Measurements from ENCODE around the gene ARHGAP24.

The ARHGAP24 gene

DNA sequence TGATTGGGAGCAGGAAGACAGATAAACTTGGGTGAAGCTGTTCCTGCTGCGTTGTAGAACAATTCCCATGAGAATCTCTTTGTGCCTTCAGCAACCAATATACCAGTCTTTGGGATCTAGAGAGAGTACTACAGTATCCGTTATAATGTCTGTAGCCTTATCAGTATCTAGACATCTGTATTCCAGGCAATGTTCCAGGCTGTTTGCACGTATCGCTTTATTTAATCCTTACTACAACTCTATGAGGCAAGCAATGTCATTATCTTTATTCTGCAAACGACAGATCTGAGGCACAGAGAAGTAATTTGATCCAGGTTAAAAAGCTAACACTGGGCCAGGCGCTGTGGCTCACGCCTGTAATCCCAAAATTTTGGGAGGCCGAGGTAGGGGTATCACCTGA, 251.6 kb downstream of the ARHGAP24 start:
- Histone ChIP-seq H3K27ac (ENCODE audit: low read depth, low read length) (no peak overlapping the region), H3K36me3 (ENCODE audit: control insufficient read depth in 1 of 2, insufficient read depth in 2 of 2, low read length in 2 of 2) (no peaks in the 10 kb centered on the region), H3K4me1 (ENCODE audit: control insufficient read depth in 1 of 2, insufficient read depth in 2 of 2, low read length in 2 of 2) (peaks cover 7 to 11% of the 10 kb centered on the region in 2 donors), H3K9me3 (ENCODE audit: control insufficient read depth in 1 of 2, low read length in 2 of 2) (no peaks in the 10 kb centered on the region), H3K4me3 (ENCODE audit: low read depth in 1 of 2, low read length in 2 of 2) (no peak overlapping the region), H3K9ac (ENCODE audit: low read depth in 1 of 2, low read length in 2 of 2) (no peak overlapping the region), H3K27me3 (ENCODE audit: control insufficient read depth in 1 of 2, insufficient read depth in 2 of 2, low read length in 2 of 2) (no peaks in the 10 kb centered on the region)

- Histone ChIP-seq H3K9me3 (ENCODE audit: control insufficient read depth in 1 of 2, low read length in 2 of 2) (no peaks in the 10 kb centered on the region), H3K4me1 (ENCODE audit: control insufficient read depth in 1 of 2, insufficient read depth in 2 of 2, low read length in 2 of 2) (peaks cover 7 to 11% of the 10 kb centered on the region in 2 donors), H3K9ac (ENCODE audit: low read depth in 1 of 2, low read length in 2 of 2) (no peak overlapping the region), H3K36me3 (ENCODE audit: control insufficient read depth in 1 of 2, insufficient read depth in 2 of 2, low read length in 2 of 2) (no peaks in the 10 kb centered on the region), H3K4me3 (ENCODE audit: low read depth in 1 of 2, low read length in 2 of 2) (no peak overlapping the region), H3K27me3 (ENCODE audit: control insufficient read depth in 1 of 2, insufficient read depth in 2 of 2, low read length in 2 of 2) (no peaks in the 10 kb centered on the region), H3K27ac (ENCODE audit: low read depth, low read length) (no peak overlapping the region)
Measured at GRCh38 chr4:85728464-85728863, 253.5 kb downstream of the ARHGAP24 start.

DNA sequence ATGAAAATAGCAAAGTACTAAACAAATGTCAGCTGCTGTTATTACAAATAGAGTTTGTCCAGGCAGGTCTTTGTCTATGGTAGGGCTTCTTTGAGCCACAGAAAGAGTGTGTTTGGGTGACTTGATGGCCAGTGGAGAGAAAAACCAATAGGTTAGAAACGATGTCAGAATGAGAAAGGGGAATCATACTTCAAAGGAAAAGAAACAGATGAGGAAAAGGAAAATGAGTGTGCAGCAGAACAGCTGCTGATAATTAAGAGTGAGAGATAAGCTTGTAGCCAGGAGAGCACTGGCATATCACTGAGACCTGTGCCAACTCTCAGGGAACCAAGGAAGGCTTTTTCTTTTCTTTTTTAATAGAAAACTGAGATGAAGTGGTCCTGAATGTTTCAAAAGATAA, 257.2 kb downstream of the ARHGAP24 start:
- H3K4me3 ChIP-seq (ENCODE audit: low read depth in 1 of 2, low read length in 2 of 2) = no peak overlapping the region
- H3K36me3 ChIP-seq (ENCODE audit: control insufficient read depth in 1 of 2, insufficient read depth in 2 of 2, low read length in 2 of 2) = no peaks in the 10 kb centered on the region
- no peaks in the 10 kb centered on the region for H3K9me3 ChIP-seq (ENCODE audit: control insufficient read depth in 1 of 2, low read length in 2 of 2)
- H3K4me1 ChIP-seq (ENCODE audit: control insufficient read depth in 1 of 2, insufficient read depth in 2 of 2, low read length in 2 of 2) = no peaks in the 10 kb centered on the region
- H3K27ac ChIP-seq (ENCODE audit: low read depth, low read length) = no peak overlapping the region
- H3K27me3 ChIP-seq (ENCODE audit: control insufficient read depth in 1 of 2, insufficient read depth in 2 of 2, low read length in 2 of 2) = no peaks in the 10 kb centered on the region
- H3K9ac ChIP-seq (ENCODE audit: low read depth in 1 of 2, low read length in 2 of 2) = no peak overlapping the region

DNA sequence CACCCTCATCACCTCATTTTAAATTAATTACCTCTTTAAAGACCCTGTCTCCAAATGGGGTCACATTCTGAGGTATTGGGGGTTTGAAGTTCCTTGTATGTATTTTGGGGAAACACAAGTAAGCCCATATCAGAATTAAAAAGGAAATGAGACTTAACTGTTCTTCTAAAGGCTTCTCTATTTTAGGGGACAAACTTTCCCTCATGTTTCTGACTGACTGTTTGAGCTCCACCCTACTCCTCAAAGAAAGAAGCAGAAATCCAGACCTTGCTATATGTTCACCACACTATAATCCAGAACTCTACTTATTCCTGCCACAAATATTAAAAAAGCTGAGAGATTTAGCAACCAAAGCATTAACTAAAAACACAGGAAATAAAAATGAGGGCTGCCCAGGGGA, 258.8 kb downstream of the ARHGAP24 start:
- Histone ChIP-seq H3K4me3 (ENCODE audit: low read depth in 1 of 2, low read length in 2 of 2) (no peak overlapping the region), H3K27me3 (ENCODE audit: control insufficient read depth in 1 of 2, insufficient read depth in 2 of 2, low read length in 2 of 2) (no peaks in the 10 kb centered on the region), H3K4me1 (ENCODE audit: control insufficient read depth in 1 of 2, insufficient read depth in 2 of 2, low read length in 2 of 2) (no peaks in the 10 kb centered on the region), H3K9ac (ENCODE audit: low read depth in 1 of 2, low read length in 2 of 2) (no peak overlapping the region), H3K27ac (ENCODE audit: low read depth, low read length) (no peak overlapping the region), H3K9me3 (ENCODE audit: control insufficient read depth in 1 of 2, low read length in 2 of 2) (no peaks in the 10 kb centered on the region), H3K36me3 (ENCODE audit: control insufficient read depth in 1 of 2, insufficient read depth in 2 of 2, low read length in 2 of 2) (no peaks in the 10 kb centered on the region)

GRCh38 chr4:85734424-85734831, 259.5 kb downstream of the ARHGAP24 start:
- no peaks in the 10 kb centered on the region for H3K4me1 ChIP-seq (ENCODE audit: control insufficient read depth in 1 of 2, insufficient read depth in 2 of 2, low read length in 2 of 2)
- no peak overlapping the region for H3K4me3 ChIP-seq (ENCODE audit: low read depth in 1 of 2, low read length in 2 of 2)
- no peaks in the 10 kb centered on the region for H3K9me3 ChIP-seq (ENCODE audit: control insufficient read depth in 1 of 2, low read length in 2 of 2)
- H3K27me3 ChIP-seq (ENCODE audit: control insufficient read depth in 1 of 2, insufficient read depth in 2 of 2, low read length in 2 of 2) = no peaks in the 10 kb centered on the region
- H3K27ac ChIP-seq (ENCODE audit: low read depth, low read length) = no peak overlapping the region
- H3K36me3 ChIP-seq (ENCODE audit: control insufficient read depth in 1 of 2, insufficient read depth in 2 of 2, low read length in 2 of 2) = no peaks in the 10 kb centered on the region
- no peak overlapping the region for H3K9ac ChIP-seq (ENCODE audit: low read depth in 1 of 2, low read length in 2 of 2)

DNA sequence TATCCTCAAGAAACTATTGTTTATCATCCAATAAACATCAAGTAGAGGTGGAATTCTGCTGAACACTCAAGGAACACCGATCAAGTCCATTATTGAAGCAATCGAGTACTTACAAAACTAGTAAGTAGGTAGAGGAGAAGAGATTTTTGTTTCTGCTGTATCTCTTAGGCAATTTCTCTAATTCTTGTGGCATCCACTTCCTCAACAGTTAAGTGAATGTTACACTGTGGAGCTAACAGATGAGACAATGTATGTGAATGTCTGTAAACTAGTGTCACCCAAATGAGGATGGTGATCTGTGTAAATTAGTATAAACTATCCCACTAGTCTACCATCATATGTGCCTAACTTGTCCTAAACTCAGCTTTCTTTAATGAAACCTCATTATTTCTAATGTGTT, 261.6 kb downstream of the ARHGAP24 start:
- Histone ChIP-seq H3K9ac (ENCODE audit: low read depth in 1 of 2, low read length in 2 of 2) (no peak overlapping the region), H3K9me3 (ENCODE audit: control insufficient read depth in 1 of 2, low read length in 2 of 2) (no peaks in the 10 kb centered on the region), H3K27me3 (ENCODE audit: control insufficient read depth in 1 of 2, insufficient read depth in 2 of 2, low read length in 2 of 2) (no peaks in the 10 kb centered on the region), H3K36me3 (ENCODE audit: control insufficient read depth in 1 of 2, insufficient read depth in 2 of 2, low read length in 2 of 2) (no peaks in the 10 kb centered on the region), H3K4me1 (ENCODE audit: control insufficient read depth in 1 of 2, insufficient read depth in 2 of 2, low read length in 2 of 2) (no peaks in the 10 kb centered on the region), H3K27ac (ENCODE audit: low read depth, low read length) (no peak overlapping the region), H3K4me3 (ENCODE audit: low read depth in 1 of 2, low read length in 2 of 2) (no peak overlapping the region)

DNA sequence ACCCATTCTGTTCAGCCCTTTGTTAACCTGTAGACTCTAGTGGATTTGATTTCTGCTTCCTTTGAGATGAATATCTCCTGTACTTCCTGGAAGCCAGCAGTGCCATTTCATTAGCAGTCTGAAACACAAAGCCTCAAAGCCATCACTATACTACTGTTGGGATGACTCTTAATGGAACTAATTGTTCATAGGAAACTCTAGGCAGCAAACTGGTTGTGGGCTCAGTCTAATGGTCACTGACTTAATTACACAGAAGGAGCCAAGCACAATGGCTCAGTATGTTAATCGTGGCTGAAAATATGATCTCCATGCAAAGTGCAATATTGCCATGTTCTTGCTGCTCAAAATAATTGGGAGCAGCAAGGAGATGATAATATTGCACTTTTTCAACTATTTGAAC, 262.3 kb downstream of the ARHGAP24 start:
- Histone ChIP-seq H3K36me3 (ENCODE audit: control insufficient read depth in 1 of 2, insufficient read depth in 2 of 2, low read length in 2 of 2) (no peaks in the 10 kb centered on the region), H3K27ac (ENCODE audit: low read depth, low read length) (no peak overlapping the region), H3K27me3 (ENCODE audit: control insufficient read depth in 1 of 2, insufficient read depth in 2 of 2, low read length in 2 of 2) (no peaks in the 10 kb centered on the region), H3K9ac (ENCODE audit: low read depth in 1 of 2, low read length in 2 of 2) (no peak overlapping the region), H3K9me3 (ENCODE audit: control insufficient read depth in 1 of 2, low read length in 2 of 2) (no peaks in the 10 kb centered on the region), H3K4me3 (ENCODE audit: low read depth in 1 of 2, low read length in 2 of 2) (no peak overlapping the region), H3K4me1 (ENCODE audit: control insufficient read depth in 1 of 2, insufficient read depth in 2 of 2, low read length in 2 of 2) (no peaks in the 10 kb centered on the region)

DNA sequence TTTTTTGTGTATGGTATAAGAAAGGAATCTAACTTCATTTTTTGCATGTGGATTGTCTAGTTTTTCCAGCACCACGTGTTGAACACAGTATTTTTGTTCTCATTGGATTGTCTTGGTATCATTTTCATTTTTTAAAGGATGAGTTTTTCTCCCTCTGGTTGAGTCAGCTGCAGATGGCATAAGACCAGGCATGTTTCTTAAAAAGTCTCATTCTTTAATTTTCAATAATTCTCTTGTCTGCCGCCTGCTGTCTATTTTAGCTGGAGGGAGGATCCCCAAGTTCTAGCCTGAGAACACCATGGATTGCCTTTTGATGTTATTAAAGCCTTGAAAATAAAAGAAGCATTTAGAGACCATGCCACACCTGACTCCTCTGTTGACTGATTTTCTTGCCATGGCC, 263.8 kb downstream of the ARHGAP24 start:
- no peaks in the 10 kb centered on the region for H3K27me3 ChIP-seq (ENCODE audit: control insufficient read depth in 1 of 2, insufficient read depth in 2 of 2, low read length in 2 of 2)
- no peak overlapping the region for H3K27ac ChIP-seq (ENCODE audit: low read depth, low read length)
- no peak overlapping the region for H3K4me3 ChIP-seq (ENCODE audit: low read depth in 1 of 2, low read length in 2 of 2)
- H3K9me3 ChIP-seq (ENCODE audit: control insufficient read depth in 1 of 2, low read length in 2 of 2) = no peaks in the 10 kb centered on the region
- no peak overlapping the region for H3K9ac ChIP-seq (ENCODE audit: low read depth in 1 of 2, low read length in 2 of 2)
- no peaks in the 10 kb centered on the region for H3K4me1 ChIP-seq (ENCODE audit: control insufficient read depth in 1 of 2, insufficient read depth in 2 of 2, low read length in 2 of 2)
- H3K36me3 ChIP-seq (ENCODE audit: control insufficient read depth in 1 of 2, insufficient read depth in 2 of 2, low read length in 2 of 2) = no peaks in the 10 kb centered on the region

DNA sequence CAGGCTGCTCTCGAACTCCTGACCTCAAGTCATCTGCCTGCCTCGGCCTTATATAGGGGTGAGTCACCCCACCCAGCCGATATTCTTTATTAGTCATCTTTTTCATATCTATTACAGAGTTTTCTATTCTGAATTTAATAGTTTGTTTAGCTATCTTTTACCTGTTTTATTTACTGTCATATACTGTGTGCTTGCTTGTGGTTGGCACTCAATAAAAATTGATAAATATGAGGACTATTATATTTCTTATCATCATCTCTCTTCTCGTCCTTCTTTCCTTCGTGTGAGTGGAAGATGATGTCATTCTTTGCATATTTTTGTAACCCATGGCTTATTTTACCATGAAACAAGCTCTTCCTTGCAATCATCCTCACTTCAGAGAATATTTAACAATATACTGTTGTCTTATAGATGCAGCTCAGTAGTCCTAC, 265.5 kb downstream of the ARHGAP24 start:
- no peaks in the 10 kb centered on the region for H3K4me1 ChIP-seq (ENCODE audit: control insufficient read depth in 1 of 2, insufficient read depth in 2 of 2, low read length in 2 of 2)
- H3K27me3 ChIP-seq (ENCODE audit: control insufficient read depth in 1 of 2, insufficient read depth in 2 of 2, low read length in 2 of 2) = no peaks in the 10 kb centered on the region
- H3K27ac ChIP-seq (ENCODE audit: low read depth, low read length) = no peak overlapping the region
- H3K9me3 ChIP-seq (ENCODE audit: control insufficient read depth in 1 of 2, low read length in 2 of 2) = no peaks in the 10 kb centered on the region
- no peak overlapping the region for H3K9ac ChIP-seq (ENCODE audit: low read depth in 1 of 2, low read length in 2 of 2)
- H3K36me3 ChIP-seq (ENCODE audit: control insufficient read depth in 1 of 2, insufficient read depth in 2 of 2, low read length in 2 of 2) = no peaks in the 10 kb centered on the region
- H3K4me3 ChIP-seq (ENCODE audit: low read depth in 1 of 2, low read length in 2 of 2) = no peak overlapping the region

- Histone ChIP-seq H3K27me3 (ENCODE audit: control insufficient read depth in 1 of 2, insufficient read depth in 2 of 2, low read length in 2 of 2) (no peaks in the 10 kb centered on the region), H3K9me3 (ENCODE audit: control insufficient read depth in 1 of 2, low read length in 2 of 2) (no peaks in the 10 kb centered on the region), H3K4me3 (ENCODE audit: low read depth in 1 of 2, low read length in 2 of 2) (no peak overlapping the region), H3K9ac (ENCODE audit: low read depth in 1 of 2, low read length in 2 of 2) (no peak overlapping the region), H3K27ac (ENCODE audit: low read depth, low read length) (no peak overlapping the region), H3K36me3 (ENCODE audit: control insufficient read depth in 1 of 2, insufficient read depth in 2 of 2, low read length in 2 of 2) (no peaks in the 10 kb centered on the region), H3K4me1 (ENCODE audit: control insufficient read depth in 1 of 2, insufficient read depth in 2 of 2, low read length in 2 of 2) (peaks cover 0 to 5% of the 10 kb centered on the region in 2 donors)
Measured at GRCh38 chr4:85741381-85741780, 266.4 kb downstream of the ARHGAP24 start.

DNA sequence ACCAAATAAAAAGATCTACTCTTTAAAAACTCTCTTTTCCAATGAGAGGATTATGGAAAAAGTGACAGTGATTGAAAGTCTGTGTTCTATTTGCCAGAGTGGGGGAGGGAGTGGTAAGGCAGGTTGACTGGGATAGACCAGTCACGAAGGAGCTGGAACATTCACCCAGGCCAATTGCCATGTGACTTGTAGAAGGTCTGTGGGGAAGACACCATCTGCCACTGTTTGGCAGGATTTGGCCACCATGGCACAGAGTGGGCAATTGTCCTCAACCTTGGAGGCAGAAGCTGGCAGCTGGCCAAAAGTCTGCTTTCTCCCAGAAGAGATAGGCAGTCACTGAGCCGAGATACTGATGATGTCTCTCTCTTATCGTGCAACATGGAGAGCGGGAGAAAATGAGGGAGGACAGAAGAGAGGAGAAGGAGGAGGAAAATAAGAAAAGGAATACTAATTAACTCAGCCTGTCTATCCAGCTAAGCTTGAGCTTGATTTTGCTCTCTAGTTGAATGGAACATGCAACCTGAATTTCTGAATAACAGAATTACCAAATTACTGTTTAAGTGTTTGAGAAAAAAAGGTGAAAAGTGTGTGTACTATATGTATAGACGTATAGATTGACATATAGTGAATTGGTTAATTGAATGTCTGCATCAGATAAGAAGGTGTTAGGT, 267.1 kb downstream of the ARHGAP24 start:
- Histone ChIP-seq H3K4me3 (ENCODE audit: low read depth in 1 of 2, low read length in 2 of 2) (no peak overlapping the region), H3K9me3 (ENCODE audit: control insufficient read depth in 1 of 2, low read length in 2 of 2) (no peaks in the 10 kb centered on the region), H3K36me3 (ENCODE audit: control insufficient read depth in 1 of 2, insufficient read depth in 2 of 2, low read length in 2 of 2) (no peaks in the 10 kb centered on the region), H3K27me3 (ENCODE audit: control insufficient read depth in 1 of 2, insufficient read depth in 2 of 2, low read length in 2 of 2) (no peaks in the 10 kb centered on the region), H3K9ac (ENCODE audit: low read depth in 1 of 2, low read length in 2 of 2) (no peak overlapping the region), H3K4me1 (ENCODE audit: control insufficient read depth in 1 of 2, insufficient read depth in 2 of 2, low read length in 2 of 2) (peaks cover 0 to 5% of the 10 kb centered on the region in 2 donors), H3K27ac (ENCODE audit: low read depth, low read length) (no peak overlapping the region)

All from duodenal mucosa (tissue), 2 donors.